OCI-LY3 (cell line): ENCODE results near the gene ACTL9.

Source experiments
- EZH2phosphoT487 ChIP-seq: fragments of 200-600 bp; shearing (Covaris generic); IDR thresholded peaks from 2 replicates; pipeline ENCODE4 v1.6.1; 2018; ENCODE audit warnings: antibody characterized with exemption, mixed run types, low read depth
- TF ChIP-seq, protein P1 (sequence below): fragments of 200-600, 300-600 bp; sonication (generic); IDR thresholded peaks from 2 replicates; pipeline ENCODE4 v1.5.1; 2014; ENCODE audit warnings: antibody characterized with exemption, low read length, low read depth

DNA sequence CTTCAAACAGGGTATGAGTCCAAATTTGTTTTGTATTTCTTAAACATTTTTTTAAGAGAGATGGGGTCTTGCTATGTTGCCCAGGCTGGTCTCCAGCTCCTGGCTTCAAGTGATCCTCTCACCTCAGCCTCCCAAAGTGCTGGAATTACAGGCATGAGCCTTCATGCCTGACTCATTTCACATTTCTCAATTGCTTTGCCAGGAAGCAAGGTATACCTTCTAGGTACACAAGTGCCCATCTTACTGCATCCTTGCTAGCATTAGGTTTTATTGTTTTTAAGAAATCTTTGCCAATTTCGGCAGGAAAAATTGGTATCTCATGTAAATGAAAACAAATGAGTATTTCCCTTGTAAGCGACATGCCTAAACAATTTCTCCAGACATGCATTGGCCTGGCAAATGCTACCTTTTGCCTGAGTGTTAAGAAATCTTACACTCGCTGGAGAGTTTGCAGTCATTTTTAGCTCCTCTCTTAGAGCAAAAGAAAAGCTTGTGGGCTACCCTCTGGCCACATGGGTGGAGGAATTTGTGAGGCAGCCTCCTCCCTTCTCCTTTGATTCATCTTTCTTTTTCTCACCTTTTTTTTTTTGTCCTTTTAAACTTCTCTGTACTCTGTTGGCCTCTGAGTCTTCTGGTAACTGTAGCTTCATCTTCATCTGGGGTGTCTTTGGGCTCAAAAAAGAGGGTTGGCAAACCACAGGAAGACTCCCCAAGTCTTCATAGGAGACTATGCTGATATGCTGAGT lies 33.0 kb downstream of the ACTL9 start:
- TF ChIP-seq, protein P1, sequence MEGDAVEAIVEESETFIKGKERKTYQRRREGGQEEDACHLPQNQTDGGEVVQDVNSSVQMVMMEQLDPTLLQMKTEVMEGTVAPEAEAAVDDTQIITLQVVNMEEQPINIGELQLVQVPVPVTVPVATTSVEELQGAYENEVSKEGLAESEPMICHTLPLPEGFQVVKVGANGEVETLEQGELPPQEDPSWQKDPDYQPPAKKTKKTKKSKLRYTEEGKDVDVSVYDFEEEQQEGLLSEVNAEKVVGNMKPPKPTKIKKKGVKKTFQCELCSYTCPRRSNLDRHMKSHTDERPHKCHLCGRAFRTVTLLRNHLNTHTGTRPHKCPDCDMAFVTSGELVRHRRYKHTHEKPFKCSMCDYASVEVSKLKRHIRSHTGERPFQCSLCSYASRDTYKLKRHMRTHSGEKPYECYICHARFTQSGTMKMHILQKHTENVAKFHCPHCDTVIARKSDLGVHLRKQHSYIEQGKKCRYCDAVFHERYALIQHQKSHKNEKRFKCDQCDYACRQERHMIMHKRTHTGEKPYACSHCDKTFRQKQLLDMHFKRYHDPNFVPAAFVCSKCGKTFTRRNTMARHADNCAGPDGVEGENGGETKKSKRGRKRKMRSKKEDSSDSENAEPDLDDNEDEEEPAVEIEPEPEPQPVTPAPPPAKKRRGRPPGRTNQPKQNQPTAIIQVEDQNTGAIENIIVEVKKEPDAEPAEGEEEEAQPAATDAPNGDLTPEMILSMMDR = no peak
- TF ChIP-seq EZH2phosphoT487 = no peak
